Nephron progenitor cell (in vitro differentiated cells): Measurements from ENCODE around the gene SNX22.
A peak's percentile ranks its signal among the peaks of the same experiment; 100 is the strongest.

Experiments used
- DNase-seq: peaks from one replicate; pipeline ENCODE4 v3.0.0; 2021
- H3K27ac Mint-ChIP-seq: 2 replicates; pipeline ENCODE4 v1.8.0; 2021; ENCODE audit warnings: mild to moderate bottlenecking, moderate library complexity, mixed read lengths
- H3K27me3 Mint-ChIP-seq: 2 replicates; pipeline ENCODE4 v1.8.0; 2021; ENCODE audit warnings: mild to moderate bottlenecking, low read depth, mixed read lengths; ENCODE audit not compliant: poor library complexity
- H3K36me3 Mint-ChIP-seq: 2 replicates; pipeline ENCODE4 v1.8.0; 2021; ENCODE audit warnings: low read depth, mixed read lengths
- H3K4me1 Mint-ChIP-seq: 2 replicates; pipeline ENCODE4 v1.8.0; 2021; ENCODE audit warnings: mixed read lengths
- H3K4me3 Mint-ChIP-seq: 2 replicates; pipeline ENCODE4 v1.8.0; 2021; ENCODE audit warnings: mild to moderate bottlenecking, moderate library complexity, mixed read lengths
- H3K9me3 Mint-ChIP-seq: 2 replicates; pipeline ENCODE4 v1.8.0; 2021; ENCODE audit warnings: mild to moderate bottlenecking, moderate library complexity, mixed read lengths
- TF ChIP-seq, protein P1 (sequence below): fragments of 200-600 bp; sonication (generic); IDR thresholded peaks from 2 replicates; pipeline ENCODE4 v1.5.0; 2021; ENCODE audit warnings: antibody characterized with exemption

The SNX22 gene

DNA sequence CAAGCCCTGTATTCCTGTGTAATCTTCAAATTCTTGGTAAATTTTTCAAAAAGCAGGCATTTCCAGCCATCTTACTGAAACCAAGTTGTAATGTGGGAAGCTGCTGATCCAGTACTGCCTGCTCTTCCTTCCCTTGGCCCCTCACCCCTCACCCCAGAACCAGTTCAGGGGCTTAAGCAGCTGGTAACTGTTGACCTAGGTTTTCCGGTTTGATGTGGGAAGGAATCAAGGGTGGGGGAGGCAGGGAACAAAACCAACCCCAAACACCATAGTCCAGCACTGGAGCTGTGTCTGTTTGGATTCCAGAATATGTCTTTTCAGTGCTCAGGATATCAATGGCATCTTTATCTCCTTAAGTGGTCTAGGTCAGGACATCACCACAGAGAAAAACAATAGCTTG lies 29.1 kb upstream of the SNX22 start:
- no peak overlapping the region for H3K27ac Mint-ChIP-seq
- peaks cover 4% of the 10 kb centered on the region for H3K4me1 Mint-ChIP-seq
- no peak for DNase-seq
- no peaks in the 10 kb centered on the region for H3K27me3 Mint-ChIP-seq
- peaks cover 64% of the 10 kb centered on the region for H3K36me3 Mint-ChIP-seq
- TF ChIP-seq, protein P1, sequence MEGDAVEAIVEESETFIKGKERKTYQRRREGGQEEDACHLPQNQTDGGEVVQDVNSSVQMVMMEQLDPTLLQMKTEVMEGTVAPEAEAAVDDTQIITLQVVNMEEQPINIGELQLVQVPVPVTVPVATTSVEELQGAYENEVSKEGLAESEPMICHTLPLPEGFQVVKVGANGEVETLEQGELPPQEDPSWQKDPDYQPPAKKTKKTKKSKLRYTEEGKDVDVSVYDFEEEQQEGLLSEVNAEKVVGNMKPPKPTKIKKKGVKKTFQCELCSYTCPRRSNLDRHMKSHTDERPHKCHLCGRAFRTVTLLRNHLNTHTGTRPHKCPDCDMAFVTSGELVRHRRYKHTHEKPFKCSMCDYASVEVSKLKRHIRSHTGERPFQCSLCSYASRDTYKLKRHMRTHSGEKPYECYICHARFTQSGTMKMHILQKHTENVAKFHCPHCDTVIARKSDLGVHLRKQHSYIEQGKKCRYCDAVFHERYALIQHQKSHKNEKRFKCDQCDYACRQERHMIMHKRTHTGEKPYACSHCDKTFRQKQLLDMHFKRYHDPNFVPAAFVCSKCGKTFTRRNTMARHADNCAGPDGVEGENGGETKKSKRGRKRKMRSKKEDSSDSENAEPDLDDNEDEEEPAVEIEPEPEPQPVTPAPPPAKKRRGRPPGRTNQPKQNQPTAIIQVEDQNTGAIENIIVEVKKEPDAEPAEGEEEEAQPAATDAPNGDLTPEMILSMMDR: no peak
- no peaks in the 10 kb centered on the region for H3K9me3 Mint-ChIP-seq
- H3K4me3 Mint-ChIP-seq: no peak overlapping the region

DNA sequence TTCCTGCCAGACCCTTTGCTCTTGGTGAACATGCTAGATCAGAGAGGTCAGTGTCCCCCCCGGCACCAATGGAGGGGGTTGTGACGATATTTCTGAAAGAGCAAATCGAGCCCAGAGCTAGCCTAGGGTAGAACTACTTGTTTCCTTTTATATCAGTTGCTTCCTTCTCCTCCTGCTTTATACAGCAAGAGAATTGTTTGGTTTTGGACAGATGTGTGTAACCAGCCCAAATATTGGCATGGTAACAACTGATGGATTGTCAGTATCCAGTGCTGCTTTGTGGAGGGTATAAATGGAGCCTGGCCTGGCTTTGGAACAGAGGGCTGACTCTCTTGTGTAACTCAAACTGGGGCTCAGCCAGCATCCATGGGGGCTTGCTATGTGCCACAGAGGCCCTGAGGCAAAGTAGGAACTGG lies 28.6 kb upstream of the SNX22 start:
- DNase-seq: no peak
- H3K4me3 Mint-ChIP-seq: no peak overlapping the region
- peaks cover 9% of the 10 kb centered on the region for H3K4me1 Mint-ChIP-seq
- no peak overlapping the region for H3K27ac Mint-ChIP-seq
- no peaks in the 10 kb centered on the region for H3K27me3 Mint-ChIP-seq
- H3K36me3 Mint-ChIP-seq: peaks cover 66% of the 10 kb centered on the region
- H3K9me3 Mint-ChIP-seq: no peaks in the 10 kb centered on the region
- TF ChIP-seq, protein P1: no peak

DNA sequence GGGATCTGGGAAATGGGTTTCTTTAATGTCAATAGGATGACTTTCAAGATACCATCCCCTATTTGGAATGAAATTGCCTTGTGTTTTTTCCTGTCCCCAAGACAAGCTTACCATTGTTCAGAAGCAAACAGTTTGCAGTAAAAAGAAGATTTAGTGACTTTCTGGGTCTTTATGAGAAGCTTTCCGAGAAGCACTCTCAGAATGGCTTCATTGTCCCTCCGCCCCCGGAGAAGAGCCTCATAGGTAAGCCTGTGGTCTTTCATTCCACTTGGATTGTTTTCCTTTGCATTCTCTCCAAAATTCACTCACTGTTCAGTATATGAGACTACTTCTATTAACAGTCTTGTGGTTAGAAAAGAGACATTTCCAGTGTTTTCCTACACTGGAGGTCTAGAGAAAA lies 25.6 kb upstream of the SNX22 start:
- no peaks in the 10 kb centered on the region for H3K27me3 Mint-ChIP-seq
- peaks cover 10% of the 10 kb centered on the region for H3K4me1 Mint-ChIP-seq
- H3K27ac Mint-ChIP-seq: peak overlapping the region; percentile 33
- TF ChIP-seq, protein P1: no peak
- peaks cover 66% of the 10 kb centered on the region for H3K36me3 Mint-ChIP-seq
- no peak overlapping the region for H3K4me3 Mint-ChIP-seq
- no peak for DNase-seq
- no peaks in the 10 kb centered on the region for H3K9me3 Mint-ChIP-seq

DNA sequence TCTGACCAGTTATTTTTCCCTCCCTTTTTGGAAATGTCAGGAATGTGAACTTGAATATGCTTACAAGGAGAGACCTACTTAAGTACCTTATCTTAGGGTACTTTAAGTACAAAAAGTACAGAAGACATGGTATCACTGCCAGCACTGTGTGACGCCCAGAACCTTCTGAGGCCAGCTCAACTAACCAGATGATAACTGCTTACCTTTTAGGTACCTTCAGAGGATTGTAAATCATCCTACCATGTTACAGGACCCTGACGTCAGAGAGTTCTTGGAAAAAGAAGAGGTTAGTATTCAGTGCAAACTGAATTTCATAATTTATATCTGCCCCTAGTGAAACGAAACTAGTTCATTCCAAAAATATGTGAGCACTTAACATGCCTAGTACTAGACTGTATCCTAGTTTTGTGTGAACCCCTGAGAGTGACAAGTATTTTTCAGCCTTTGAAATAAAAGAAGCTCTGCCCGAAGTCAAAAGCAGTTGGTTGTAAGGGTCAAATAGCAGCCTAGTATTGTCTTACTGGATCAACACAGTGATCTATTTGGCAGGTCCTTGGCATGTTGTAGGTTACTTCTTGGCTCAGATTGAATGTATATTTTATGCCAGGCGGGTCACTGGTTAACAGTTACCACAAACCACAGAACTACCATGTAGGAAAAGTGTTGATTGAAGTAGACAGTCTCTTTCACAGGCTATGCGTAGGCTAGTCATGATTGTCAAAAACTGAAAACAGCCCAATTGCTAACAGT lies 23.8 kb upstream of the SNX22 start:
- DNase-seq: no peak
- Mint-ChIP-seq H3K4me1 (peaks cover 10% of the 10 kb centered on the region), H3K4me3 (no peak overlapping the region), H3K27ac (peak overlapping the region; percentile 58), H3K9me3 (no peaks in the 10 kb centered on the region), H3K27me3 (no peaks in the 10 kb centered on the region), H3K36me3 (peaks cover 74% of the 10 kb centered on the region)
- TF ChIP-seq, protein P1: no peak

DNA sequence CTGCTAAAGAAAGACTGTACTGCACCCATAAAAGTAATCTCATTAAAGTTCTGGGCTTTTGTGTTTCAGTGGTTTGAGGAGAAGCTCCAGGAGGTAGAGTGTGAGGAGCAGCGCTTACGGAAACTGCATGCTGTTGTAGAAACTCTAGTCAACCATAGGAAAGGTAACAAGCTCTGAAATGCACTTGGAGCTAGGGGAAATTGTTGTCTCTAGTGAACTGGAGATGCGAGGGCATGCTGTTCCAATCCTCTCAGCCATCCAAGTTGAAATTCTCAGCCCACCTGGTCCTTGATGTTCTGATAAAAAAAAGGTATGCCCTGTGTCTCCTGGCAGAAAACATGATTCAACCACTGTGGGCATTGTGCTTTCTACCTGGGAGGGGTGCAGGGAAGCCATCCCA lies 21.4 kb upstream of the SNX22 start:
- H3K36me3 Mint-ChIP-seq: peaks cover 81% of the 10 kb centered on the region
- no peak overlapping the region for H3K27ac Mint-ChIP-seq
- TF ChIP-seq, protein P1: no peak

DNA sequence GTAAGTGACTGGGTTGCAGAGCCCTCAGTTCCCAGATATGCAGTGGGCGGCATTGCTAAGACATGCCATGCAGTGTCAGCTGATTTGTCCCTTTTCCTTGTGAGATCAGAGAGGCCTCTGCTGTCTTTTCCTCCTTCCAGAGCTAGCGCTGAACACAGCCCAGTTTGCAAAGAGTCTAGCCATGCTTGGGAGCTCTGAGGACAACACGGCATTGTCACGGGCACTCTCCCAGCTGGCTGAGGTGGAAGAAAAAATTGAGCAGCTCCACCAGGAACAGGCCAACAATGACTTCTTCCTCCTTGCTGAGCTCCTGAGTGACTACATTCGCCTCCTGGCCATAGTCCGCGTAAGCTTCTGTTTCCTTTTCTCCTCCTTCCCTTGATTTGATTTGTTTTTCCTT lies 20.0 kb upstream of the SNX22 start:
- no peaks in the 10 kb centered on the region for H3K9me3 Mint-ChIP-seq
- TF ChIP-seq, protein P1: no peak
- H3K4me1 Mint-ChIP-seq: peaks cover 10% of the 10 kb centered on the region
- H3K27ac Mint-ChIP-seq: no peak overlapping the region
- H3K4me3 Mint-ChIP-seq: no peak overlapping the region
- DNase-seq: no peak
- peaks cover 81% of the 10 kb centered on the region for H3K36me3 Mint-ChIP-seq
- H3K27me3 Mint-ChIP-seq: no peaks in the 10 kb centered on the region

More for the DNA sequence above, 21.4 kb upstream of the SNX22 start:
- Mint-ChIP-seq H3K9me3 (no peaks in the 10 kb centered on the region), H3K27me3 (no peaks in the 10 kb centered on the region), H3K4me3 (no peak overlapping the region), H3K4me1 (peaks cover 10% of the 10 kb centered on the region)
- no peak for DNase-seq
